Activated naive CD8-positive, alpha-beta T cell treated with anti-CD3 and anti-CD28 coated beads, Interleukin-2, amount 50 U/mL, for 16 hours (primary cell): ENCODE data around the gene FGD3.

Source experiments
- DNase-seq: peaks from one replicate; pipeline ENCODE4 v3.0.0-alpha.2; 2020; ENCODE audit warnings: low read depth, low spot score

FGD3 gene

DNA sequence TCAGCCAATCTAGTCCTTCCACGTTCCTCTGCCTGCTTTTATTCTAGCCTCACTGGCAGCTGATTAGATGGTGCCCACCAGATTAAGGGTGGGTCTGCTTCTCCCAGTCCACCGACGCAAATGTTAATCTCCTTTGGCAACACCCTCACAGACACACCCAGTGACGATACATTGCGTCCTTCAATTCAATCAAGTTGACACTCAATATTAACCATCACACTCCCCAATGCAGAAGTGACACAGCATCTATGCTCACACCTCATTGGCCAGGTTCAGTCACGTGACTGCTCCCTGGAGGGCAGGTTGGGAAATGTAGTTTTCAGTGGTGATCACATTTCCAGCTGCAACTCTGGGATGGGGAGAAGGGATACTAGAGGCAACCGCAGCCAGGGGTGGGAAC is 124.1 kb downstream of the FGD3 start:
- DNase-seq, result no peak

DNA sequence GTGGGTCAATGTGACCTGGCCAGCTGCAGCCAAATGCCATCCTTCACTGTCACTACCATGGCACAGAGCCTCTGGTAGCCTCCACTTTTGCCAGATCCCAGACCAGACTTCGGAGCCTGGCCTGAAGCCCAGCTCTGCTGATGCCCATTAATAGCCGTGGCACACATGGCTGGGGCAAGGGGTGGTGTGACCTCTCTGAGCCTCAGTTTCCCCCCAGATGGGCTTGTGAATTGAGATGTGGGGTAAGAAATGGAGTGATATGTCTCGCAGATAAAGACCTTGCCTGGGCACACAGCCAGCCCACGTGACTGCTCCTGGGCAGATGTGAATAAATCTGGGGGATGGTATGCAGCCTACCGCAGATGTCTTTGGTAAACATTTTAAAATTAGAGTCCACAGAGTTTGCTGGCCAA is 125.1 kb downstream of the FGD3 start:
- DNase-seq, result no peak

DNA sequence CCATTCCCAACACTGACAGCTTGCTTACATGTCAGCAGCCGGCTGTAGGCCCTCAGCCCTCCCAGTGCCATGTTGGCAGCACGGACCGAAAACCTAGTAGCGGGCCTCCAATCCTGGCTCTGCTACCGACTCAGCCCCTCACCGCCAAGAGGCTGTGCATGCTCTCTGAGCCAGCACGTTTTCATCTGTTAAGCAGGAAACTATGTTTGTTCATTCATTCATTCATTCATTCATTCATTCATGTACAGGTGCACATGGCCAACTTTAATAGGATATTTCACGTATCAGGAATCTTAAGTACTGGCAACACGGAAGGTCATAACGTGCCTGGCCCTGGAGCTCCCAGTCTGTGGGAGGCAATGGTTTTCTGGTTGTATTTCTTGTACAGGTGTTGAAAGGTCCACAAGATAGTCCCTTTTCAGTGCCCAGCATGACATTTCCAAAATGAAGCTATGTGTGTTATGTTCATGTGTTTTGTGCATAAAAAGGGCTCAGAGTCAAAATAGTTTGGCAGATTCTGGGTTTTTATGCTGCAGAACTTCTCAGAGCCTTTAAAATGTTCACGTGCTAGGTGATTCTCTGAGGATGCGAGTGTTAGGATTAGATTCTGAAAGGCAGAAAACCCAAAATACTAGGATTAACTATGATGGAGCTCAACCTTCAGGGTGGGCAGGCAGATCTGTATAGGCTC is 128.9 kb downstream of the FGD3 start:
- DNase-seq, result no peak

DNA sequence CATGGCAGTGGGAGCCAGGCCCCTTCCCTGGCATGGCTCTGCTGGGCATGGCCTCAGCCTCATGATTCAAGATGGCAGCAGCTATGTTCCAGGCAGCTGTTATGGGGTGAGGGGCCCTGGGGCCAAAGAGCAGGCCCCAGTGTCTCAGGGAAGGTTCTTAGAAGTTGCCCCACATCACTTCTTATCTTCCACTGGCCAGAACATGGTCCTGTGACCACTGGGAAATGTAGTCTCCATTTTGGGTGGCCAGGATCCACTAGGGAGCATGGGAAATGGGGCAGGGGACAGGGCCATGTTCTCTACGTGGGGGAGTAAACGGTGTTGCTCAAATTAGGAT is 129.4 kb downstream of the FGD3 start:
- DNase-seq, result no peak

DNA sequence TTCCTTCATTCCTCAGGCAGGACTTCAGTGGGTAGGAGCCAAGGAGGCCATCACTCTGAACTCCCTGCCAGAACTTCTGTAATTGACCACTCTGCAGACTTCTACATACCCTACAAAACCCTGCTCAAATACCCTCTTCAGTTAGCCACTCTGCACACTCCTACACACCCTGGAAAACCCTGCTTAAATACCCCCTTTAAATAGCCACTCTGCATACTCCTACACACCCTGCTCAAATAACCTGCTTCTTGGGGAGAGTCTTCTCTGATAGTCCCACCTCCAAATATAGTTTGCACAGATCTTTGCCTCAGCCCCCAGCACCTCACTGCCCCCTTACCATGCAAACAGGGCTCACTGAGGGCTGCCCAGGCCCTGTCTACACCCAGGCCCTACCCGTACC is 130.0 kb downstream of the FGD3 start:
- DNase-seq, result no peak

DNA sequence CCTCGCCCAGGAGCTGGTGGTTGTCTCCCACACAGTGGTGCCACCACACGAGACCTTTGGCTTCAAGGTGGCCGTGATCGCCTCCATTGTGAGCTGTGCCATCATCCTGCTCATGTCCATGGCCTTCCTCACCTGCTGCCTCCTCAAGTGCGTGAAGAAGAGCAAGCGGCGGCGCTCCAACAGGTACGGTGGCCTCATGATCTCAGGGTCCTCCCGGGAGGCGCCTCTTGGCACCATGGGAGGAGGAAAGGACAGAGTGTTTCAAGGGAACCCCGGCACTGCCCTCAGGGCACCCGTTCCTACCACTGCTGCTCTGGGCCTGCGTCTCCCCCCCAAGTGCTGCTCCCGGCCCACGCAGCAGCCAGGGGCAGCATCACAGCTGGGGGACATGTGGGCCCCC is 130.5 kb downstream of the FGD3 start:
- DNase-seq, result no peak

DNA sequence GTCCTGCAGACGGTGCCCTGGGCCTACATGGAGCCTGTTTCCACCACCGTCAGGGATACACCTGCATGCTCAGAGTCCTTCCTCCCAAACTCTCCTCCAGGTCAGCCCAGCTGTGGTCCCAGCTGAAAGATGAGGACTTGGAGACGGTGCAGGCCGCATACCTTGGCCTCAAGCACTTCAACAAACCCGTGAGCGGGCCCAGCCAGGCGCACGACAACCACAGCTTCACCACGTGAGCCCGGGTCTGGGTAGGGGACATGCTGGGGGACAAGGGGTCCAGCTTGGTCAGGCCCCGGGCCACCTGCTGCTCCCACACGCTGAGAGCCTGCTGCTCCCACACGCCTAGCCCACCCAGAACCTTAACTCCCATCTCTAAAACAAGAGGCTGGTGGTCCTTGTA is 132.0 kb downstream of the FGD3 start:
- no peak for DNase-seq

DNA sequence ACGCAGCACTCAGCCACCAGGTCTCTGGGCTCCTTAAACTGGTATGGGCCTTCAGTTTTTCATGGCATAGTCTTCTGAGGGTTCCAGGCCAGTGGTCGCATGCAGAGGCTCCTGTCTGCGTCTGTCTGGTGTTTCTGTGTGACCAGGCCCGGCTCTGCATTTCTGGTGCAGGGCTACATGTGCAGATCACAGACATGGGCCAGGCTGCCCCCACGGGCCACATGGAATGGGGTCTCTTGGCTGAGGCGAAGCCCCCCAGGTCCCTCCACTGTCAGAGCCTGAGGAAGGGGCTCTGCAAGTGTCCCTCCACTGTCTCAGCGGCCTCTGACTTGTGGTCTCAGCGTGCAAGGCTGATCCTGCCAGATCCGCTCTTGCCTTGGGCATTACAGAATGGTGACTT is 133.1 kb downstream of the FGD3 start:
- DNase-seq, result no peak

DNA sequence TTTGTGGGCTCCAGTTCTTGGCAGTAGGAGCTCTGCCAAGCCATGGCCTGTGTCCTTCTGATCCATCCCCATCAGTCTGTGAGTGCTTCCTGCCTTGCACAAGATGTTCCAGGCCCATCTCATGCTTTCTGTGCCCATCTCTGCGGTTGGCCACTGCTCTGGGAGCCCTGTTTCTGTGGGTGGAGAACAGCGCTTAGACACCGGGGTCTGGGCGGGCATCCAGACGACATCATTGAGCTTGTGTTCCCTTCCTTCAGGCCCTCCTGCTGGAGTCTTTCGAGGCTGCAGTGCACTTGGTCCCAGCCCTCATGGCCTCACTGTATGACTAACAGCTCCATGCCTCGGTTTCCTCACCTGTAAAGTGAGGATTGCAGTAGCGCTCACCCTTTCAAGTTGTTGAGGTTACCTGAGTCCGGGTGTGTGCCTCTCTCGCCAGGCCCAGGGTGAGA is 133.8 kb downstream of the FGD3 start:
- no peak for DNase-seq

DNA sequence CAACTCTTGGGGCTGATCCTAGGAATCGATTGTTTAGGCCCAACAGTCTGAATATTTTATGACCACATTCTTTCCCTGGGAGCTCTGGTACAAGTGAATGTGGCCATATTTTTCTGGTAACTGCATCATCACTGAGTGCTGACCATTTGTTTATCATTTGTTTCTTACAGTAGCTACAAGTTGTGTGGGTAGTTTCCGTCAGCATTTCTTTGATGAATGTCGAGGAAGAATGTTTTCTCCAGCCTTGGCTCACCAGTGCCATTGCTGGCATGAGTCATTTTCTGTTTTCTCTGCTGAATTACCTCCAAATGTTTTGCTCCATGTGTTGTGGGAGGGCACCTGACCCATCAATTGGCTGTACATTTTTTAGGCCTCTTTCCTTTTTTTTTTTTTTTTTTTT is 134.6 kb downstream of the FGD3 start:
- no peak for DNase-seq

DNA sequence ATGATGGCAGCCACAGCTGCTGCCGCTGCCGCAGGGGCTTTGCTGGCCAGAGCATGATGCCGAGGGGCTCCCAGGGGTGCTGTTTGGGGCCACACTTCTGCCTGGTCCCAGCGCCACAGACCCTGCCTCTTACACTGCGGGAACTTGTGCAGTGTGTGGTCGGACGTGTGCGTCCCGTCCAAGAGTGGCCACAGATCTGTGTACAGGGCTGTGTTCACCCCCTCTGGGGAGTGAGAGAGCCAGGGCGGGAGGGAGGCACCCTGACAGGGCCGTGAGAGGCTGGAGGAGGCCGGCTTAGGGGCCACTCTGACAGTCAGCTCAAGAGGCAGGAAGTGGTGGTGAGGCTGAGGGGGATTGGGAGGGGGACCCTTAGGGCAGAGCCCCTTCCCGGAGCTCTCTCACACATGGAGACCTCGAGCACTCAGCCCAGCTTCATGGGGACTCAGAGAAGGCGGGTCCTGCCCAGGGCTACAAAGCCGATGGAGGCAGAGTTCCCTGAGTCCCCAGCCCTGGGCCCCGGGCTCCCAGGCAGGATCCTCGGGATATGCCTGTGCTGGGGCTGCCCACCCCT is 135.6 kb downstream of the FGD3 start:
- no peak for DNase-seq

DNA sequence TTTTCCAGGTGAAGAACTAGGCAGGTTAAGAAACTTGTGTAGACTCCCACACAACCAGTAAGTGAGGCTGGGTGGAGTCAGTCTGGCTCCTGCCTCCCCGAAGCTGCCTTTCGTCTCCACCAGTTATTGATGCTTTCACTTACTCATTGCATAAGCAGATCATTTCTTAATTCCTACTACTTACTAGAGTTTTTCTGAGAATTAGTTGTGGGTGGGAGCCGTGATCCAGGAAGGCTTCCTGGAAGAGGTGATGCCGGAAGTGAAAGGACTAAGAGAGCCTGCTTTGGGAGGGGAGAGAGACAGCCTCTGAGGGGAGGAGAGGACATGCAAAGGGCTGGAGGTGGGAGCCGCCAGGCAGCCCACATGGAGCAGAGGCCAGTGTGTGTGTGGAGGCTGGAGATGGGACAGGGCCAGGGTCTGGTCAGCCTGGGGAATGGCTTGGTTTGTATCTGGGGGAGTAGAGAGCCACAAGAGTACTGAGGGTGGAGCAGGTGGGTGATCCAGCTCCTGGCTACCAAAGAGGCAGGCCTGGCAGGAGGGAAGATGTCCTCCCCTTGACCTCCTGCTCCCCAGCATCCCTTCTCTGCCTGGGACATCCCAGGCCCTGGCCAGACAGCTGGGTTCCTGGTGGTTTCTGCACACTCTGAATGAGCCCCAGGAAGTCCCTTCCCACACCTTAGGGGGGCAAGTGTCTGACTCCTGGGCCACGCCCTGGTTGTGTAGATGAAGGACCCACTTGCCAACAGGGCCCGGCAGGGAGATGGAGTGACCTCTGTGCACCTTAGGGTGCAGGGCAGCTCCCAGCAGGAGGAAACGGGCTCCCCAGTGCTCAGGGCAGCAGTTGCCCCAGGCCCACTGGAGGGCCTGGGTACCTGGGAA is 136.5 kb downstream of the FGD3 start:
- peak; percentile 21 for DNase-seq

DNA sequence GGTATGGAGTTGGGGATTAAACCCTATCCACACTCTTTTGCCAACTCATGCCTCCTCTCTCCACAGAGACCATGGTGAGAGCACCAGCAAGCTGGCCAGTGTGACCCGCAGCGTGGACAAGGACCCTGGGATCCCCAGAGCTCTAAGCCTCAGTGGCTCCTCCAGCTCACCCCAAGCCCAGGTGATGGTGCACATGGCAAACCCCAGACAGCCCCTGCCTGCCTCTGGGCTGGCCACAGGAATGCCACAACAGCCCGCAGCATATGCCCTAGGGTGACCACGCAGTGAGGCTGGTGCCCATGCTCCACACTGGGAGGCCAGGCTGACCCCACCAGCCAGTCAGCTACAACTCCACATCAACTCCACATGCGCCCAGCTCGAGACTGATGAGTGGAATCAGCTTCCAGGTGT is 137.2 kb downstream of the FGD3 start:
- no peak for DNase-seq

DNA sequence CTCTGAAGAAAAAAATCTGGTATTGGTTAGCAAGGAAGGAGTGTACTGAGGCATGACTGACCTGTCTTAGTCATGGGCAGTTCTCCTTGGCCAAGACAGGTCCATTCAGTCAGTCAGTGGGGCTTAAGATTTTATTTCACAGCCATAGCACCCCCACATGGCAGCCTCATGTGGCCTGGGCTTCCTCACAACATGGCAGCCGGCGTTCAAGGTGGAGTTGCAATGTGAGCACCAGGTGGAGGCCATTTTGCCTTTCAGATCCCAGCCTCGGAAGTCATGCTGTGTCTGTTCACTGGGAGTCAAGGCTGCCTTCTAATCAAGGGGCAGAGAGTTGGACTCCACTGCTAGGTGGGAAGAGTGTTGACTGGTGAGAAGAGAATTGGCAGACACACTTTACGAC is 138.4 kb downstream of the FGD3 start:
- no peak for DNase-seq
